DMS153 (cell line): Measurements from ENCODE around the gene TNPO3.
"Not testable (repeated sequence)": the region's sequence is repeated elsewhere in the genome, so short reads cannot be mapped to it uniquely, and the experiment has no call there.

ENCODE experiments used
- DNase-seq: peaks from one replicate; lab custom pipeline; 2025; lab: John Stamatoyannopoulos, UW

Gene TNPO3

DNA sequence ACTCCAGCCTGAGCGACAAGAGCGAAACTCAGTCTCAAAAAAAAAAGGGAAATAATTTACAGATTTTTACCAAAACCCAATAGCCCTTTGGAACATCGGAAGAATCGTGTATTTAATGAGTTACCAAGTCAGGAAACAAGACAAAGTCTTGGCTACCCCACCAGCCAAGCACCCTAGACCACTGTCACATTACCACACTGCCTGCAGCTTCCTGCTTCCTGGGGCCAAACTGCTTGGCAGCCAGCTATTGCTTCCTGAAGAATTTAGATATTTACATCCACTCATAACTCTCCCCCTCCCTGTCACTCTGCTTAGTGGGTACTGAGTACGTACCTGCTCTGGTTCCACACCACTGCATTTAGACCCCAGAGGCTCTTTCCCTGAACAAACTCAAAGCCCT lies 14.1 kb upstream of the TNPO3 start:
- DNase-seq: no peak

DNA sequence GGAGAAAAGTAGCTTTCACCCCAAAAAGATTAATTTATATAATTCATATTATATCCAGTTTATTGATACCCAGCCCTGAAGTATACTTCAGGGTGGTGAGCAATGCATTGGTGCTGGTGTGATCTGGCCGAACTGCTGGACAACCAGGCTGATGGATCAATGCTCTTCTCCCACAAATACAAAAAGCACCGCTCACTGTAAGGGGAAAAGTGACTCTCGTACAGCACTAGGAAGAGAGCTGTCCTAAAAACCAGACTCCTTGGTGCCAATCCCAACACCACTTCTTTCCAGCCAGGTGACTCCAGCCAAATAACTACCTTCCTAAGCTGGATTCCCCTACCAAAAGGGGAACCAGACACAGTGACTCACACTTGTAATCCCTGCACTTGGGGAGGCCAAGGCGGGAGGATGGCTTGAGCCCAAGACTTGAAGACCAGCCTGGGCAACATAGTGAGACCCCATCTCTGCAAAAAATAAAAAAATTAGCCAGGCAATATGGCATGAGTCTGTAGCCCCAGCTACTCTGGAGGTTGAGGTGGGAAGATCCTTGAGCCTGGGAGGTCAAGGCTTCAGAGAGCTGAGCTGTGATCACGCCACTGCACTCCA lies 13.1 kb upstream of the TNPO3 start:
- DNase-seq: no peak

GRCh38 chr7:129067132-129067561 lies 12.2 kb upstream of the TNPO3 start:
- DNase-seq: not testable (repeated sequence)

DNA sequence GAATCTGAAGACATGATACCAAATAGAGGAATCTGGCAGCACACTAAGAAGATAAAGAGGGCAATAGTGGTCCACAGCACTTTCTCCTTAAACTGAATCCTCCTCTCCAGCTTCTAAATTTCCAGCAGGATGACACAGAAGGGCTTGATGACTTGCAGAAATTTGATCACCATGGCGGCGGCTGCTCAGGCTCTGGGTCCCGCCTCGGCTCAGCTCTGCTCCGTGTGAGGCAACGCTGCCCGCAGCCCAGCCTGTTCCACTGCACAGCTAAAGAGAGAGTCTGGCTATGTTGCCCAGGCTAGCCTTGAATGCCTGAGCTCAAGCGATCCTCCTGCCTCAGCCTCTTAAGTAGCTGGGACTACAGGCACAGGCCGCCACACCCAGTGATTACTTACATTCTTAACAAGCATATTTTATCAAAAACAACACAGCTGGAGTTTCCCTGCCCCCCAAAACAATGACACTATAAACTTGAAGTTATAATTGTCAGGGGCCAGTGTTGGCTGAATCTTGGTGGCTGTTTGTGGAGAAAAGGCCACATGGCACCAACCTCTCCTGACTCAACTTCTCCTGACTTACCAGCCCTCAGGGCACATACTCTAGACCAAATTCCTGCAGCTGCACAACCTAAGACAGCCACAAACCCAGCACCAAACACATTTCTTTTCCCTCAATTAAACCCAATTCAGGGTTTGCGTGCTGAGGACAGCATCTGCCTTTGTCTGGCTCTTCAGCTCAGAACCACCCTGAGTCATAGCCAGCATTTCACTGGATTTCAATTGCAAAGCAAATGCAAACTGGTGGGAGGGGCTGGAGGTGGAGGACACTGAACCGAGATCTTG lies 11.6 kb upstream of the TNPO3 start:
- no peak for DNase-seq

DNA sequence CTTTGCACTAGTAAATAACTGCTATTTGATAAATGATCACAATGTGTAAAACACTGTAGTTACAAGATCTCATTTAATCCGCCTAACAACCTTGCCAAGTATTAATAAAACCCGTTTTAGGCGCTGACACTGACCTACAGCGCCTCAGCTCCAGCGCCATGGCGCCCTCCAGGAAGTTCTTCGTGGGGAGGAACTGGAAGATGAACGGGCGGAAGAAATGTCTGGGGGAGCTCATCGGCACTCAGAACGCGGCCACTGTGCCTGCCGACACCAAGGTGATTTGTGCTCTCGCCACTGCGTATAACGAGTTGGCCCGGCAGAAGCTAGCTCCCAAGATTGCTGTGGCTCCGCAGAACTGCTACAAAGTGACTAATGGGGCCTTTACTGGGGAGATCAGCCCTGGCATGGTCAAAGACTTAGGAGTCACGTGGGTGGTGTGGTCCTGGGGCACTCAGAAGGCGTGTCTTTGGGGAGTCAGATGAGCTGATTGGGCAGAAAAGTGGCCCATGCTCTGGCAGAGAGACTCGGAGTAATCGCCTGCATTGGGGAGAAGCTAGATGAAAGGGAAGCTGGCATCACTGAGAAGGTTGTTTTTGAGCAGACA lies 1.1 kb upstream of the TNPO3 start:
- DNase-seq: no peak

DNA sequence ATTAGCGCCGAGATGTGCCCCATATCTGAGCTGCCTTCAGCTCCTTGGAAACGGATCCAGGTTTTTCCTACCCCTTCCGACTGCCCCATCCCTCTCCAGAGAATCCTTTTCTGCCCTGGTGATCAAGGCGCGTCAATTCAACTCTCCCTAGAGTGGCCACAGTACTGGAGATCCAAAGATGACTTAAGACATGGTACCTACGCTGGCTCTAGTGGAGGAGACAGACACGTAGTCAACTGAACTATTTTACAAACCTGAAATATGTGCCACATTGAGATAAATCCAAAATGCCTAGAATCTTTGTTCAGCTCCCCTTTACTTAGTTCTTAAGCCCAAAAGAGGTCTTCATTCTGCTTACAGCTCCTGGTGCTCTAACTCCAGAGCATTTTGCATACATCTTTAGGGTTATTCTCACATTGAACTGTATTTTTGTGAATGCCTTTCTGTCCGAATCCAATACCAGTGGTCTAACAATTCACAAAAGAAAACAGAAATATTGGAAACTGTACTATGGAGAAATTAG lies 444 bp upstream of the TNPO3 start:
- no peak for DNase-seq

DNA sequence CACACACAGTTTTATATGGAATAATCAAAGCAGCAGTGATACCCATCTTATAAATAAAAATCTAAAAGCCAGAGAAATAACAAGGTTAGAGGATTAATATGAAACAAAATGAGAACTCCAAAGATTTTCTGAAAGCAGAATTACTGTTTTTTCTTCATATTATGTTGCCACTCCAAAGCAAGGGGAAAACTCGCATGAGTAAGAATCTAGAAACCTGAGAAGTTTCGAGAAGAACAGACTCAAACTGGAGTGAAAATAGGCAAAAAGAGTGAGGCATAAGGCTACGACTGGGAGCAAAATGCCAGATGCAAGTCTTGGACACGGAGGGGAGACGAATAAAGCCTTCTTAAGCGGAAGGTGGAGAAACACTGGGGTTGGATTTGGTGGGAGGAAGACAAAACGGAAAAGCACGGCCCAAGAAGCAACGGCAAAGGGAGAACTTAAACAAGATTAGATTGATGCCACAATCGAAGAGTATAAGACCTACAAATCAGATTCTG lies 923 bp downstream of the TNPO3 start:
- no peak for DNase-seq

DNA sequence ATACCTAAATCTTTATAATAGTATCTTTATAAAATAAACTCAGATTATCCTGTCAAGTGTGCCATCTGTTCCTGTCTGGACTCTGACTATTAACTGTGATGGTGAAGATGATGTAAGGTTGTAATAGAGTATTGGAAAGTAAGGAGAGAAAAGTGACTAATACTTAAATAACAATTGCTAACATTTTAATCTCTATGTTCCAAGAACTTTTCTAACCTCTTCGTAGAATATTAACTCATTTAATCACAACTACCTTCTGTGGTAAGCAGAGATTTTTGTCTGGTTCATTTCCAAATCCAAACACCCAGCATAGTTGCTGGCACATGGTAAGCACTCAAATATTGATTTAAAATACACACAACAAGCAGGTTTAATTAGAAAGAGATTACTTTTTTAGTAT lies 2.5 kb downstream of the TNPO3 start:
- no peak for DNase-seq

GRCh38 chr7:129051459-129051858 lies 3.5 kb downstream of the TNPO3 start:
- DNase-seq: not testable (repeated sequence)

DNA sequence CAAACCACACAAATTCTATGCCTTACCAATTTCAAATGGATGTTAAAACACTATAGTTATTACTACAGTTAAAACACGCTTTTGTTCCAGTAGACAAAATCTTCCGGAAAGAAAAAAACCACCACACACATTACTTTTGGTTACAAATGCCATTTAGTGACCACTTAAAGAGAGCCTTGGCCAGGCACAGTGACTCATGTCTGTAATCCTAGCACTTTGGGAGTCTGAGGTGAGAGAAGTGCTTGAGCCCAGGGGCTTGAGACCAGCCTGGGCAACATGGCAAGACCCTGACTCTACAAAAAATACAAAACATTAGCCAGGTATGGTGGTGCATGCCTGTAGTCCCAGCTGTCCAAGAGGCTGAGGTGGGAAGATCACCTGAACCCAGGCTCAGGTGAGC lies 7.2 kb downstream of the TNPO3 start:
- no peak for DNase-seq

DNA sequence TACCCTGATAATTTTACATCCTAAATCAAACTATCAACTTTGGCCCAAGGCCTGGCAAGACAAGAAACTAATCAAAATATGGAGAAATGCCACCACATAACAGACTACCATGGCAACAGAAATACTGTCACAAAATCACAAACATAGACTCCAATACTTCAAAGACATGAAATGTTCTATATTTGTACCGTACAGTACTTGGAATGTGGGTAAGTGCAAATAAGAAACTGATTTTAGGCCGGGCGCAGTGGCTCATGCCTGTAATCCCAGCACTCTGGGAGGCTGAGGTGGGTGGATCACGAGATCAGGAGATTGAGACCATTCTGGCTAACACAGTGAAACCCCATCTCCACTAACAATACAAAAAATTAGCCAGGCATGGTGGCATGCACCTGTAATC lies 9.2 kb downstream of the TNPO3 start:
- no peak for DNase-seq

- DNase-seq: no peak
Observed at GRCh38 chr7:129043012-129043411, 11.9 kb downstream of the TNPO3 start.

GRCh38 chr7:129041142-129042085 lies 13.5 kb downstream of the TNPO3 start:
- no peak for DNase-seq

DNA sequence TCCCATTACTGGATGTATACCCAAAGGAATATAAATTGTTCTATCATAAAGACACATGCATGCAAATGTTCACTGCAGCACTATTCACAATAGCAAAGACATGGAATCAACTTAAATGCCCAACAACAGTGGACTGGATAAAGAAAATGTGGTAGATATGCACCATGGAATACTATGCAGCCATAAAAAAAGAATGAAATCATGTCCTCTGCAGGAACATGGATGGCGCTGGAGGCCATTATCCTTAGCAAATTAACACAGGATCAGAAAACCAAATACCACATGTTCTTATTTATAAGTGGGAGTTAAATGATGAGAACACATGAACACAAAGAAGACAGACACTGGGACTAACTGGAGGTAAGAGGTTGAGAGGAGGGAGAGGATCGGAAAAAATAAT lies 16.4 kb downstream of the TNPO3 start:
- not testable (repeated sequence) for DNase-seq

DNA sequence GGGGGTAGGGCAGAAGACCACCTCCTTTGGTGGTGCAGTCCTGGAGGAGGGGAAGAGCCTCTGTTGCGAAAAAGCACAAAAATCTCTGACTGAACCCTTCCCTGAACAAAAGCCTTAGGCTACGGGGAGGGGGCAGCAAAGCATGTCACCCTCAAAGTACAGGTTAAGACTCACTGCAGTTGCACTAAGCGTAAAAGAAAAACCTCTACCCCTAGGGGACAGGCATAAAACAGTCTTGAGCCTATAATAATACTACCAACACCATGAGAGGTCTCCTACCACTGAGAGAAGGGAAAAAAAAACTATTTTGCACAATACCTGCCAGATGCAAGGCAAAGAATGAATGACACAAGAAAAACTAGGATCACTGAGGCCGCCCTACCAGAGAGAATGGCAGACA lies 17.3 kb downstream of the TNPO3 start:
- DNase-seq: no peak

DNA sequence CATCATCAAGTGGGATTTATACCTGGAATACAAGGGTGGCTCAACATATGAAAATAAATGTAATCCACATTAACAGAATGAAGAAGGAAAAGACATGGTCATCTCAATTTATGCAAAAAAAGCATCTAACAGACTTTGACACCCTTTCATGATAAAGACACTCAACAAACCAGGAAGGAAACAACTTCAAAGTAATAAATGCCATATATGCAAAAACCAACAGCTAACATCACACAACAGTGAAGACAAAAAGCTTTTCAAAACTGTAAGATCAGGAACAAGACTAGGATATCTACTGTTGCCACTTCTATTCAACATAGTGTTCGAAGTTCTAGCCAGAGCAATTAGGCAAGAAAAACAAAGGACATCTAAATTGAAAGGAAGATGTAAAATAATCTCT lies 22.9 kb downstream of the TNPO3 start:
- DNase-seq: no peak

- no peak for DNase-seq
Observed at GRCh38 chr7:129030440-129030839, 24.5 kb downstream of the TNPO3 start.

- DNase-seq: no peak
Observed at GRCh38 chr7:129024125-129024524, 30.8 kb downstream of the TNPO3 start.

DNA sequence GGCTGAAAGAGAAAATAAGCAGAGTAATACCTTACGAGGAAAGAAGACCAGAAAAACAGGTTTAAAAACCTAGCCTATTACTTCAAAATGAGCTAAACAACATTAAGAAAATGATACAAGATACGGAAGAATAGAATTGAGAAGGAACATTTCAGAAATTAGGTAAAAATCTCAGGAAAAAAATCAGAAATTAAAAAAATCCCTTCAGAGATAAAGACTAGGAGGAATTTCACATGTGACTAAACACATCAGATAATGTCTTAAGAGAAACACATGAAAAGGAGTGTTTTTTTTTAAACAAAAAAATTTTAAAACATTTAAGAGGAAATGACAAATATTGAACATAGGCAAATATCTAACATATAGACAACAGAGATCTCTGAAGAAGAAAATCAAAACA lies 33.3 kb downstream of the TNPO3 start:
- DNase-seq: no peak

DNA sequence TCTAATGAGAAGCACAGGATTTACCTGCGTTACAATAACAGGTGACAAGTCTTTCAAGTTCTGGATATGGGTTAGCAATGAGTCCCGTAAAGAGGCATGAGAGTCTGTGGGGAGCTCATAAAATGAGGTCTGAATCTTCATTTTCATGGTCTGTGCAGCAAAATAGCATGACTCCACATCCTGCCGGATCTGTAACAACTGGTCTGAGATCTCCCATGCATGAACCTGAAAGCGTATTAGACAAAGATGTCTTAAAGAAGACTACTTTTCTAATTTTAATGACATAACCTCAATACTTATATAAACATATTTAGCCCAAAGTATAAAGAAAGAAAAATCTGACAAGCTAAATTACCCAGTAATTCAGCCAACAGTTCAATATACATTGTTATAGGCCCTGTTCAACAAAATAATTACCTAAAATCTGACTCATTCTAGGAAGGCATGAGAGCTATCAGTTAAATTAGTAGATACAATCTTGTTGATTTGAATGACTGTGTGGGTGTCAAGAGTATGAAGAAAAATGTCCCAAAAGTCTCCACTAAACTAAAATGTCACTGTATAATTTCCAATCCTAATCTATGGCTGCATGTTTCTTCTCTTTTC lies 36.9 kb downstream of the TNPO3 start:
- DNase-seq: no peak

- no peak for DNase-seq
Observed at GRCh38 chr7:129017264-129017663, 37.6 kb downstream of the TNPO3 start.
